Hepatocyte (in vitro differentiated cells): Measurements from ENCODE around the gene HAUS7. TPM values are rescaled to one million over a fixed set of nuclear protein-coding genes. Genes with fewer than 3 reads are reported as not detected.
A peak's percentile ranks its signal among the peaks of the same experiment; 100 is the strongest.

Experiments
- DNase-seq: peaks from one replicate; pipeline ENCODE4 v3.0.0-alpha.2; 2016; ENCODE audit warnings: low spot score
- H2AFZ ChIP-seq: fragments of 200-600 bp; sonication (generic); 2 replicates; pipeline ENCODE4 v1.6.0; 2016; ENCODE audit warnings: antibody characterized with exemption, mild to moderate bottlenecking
- H3K27ac ChIP-seq: fragments of 200-600 bp; sonication (generic); 2 replicates; pipeline ENCODE4 v1.5.1; 2016; ENCODE audit warnings: mild to moderate bottlenecking
- H3K27me3 ChIP-seq: fragments of 200-600 bp; sonication (generic); 2 replicates; pipeline ENCODE4 v1.6.1; 2016
- H3K36me3 ChIP-seq: fragments of 200-600 bp; sonication (generic); replicated peaks from 2 replicates; pipeline ENCODE4 v1.5.1; 2016; ENCODE audit warnings: low read depth; ENCODE audit not compliant: insufficient read depth
- H3K4me1 ChIP-seq: fragments of 200-600 bp; sonication (generic); 2 replicates; pipeline ENCODE4 v1.5.1; 2016; ENCODE audit warnings: mild to moderate bottlenecking, moderate library complexity; ENCODE audit not compliant: insufficient read depth
- H3K4me2 ChIP-seq: fragments of 200-600 bp; sonication (generic); 2 replicates; pipeline ENCODE4 v1.6.0; 2016
- H3K4me3 ChIP-seq: fragments of 200-600 bp; sonication (generic); 2 replicates; pipeline ENCODE4 v1.5.1; 2016; ENCODE audit warnings: mild to moderate bottlenecking
- H3K79me2 ChIP-seq: fragments of 200-600 bp; sonication (generic); 2 replicates; pipeline ENCODE4 v1.6.0; 2017; ENCODE audit warnings: mild to moderate bottlenecking
- H3K9me2 ChIP-seq: fragments of 200-600 bp; sonication (generic); replicated peaks from 2 replicates; pipeline ENCODE4 v1.6.0; 2017; ENCODE audit warnings: mild to moderate bottlenecking; ENCODE audit not compliant: insufficient read depth
- H3K9me3 ChIP-seq: fragments of 200-600 bp; sonication (generic); 2 replicates; pipeline ENCODE4 v1.5.1; 2016; ENCODE audit warnings: low read depth, mild to moderate bottlenecking
- H4K20me1 ChIP-seq: fragments of 200-600 bp; sonication (generic); 2 replicates; pipeline ENCODE4 v1.6.0; 2016; ENCODE audit warnings: mild to moderate bottlenecking; ENCODE audit not compliant: insufficient read depth, poor library complexity, severe bottlenecking
- CTCF ChIP-seq: fragments of 200-600 bp; sonication (generic); IDR thresholded peaks from 2 replicates; pipeline ENCODE4 v1.5.1; 2016; ENCODE audit warnings: antibody characterized with exemption, mild to moderate bottlenecking; ENCODE audit not compliant: poor library complexity
- EZH2 ChIP-seq: fragments of 200-600 bp; sonication (generic); IDR thresholded peaks from 2 replicates; pipeline ENCODE4 v1.6.1; 2016; ENCODE audit warnings: antibody characterized with exemption, mild to moderate bottlenecking, borderline replicate concordance
- EZH2phosphoT487 ChIP-seq: fragments of 200-600 bp; sonication (generic); IDR thresholded peaks from one replicate; pipeline ENCODE4 v1.6.1; 2018; ENCODE audit warnings: antibody characterized with exemption, mild to moderate bottlenecking, low read depth, moderate library complexity; ENCODE audit not compliant: unreplicated experiment, severe bottlenecking
- WGBS: methylation state at CpG from one replicate; pipeline ENCODE4 v1.1.6; 2016; ENCODE audit warnings: low lambda C conversion rate; ENCODE audit errors: missing lambda C conversion rate; 5-methylcytosine and 5-hydroxymethylcytosine counted together
- polyA plus RNA-seq: library from polyadenylated mRNA; unstranded; fragments of >200 nt; fragmentation: Nextera tagmentation; extraction: Ambion mirVana; gene quantifications from 2 replicates; pipeline ENCODE4 v1.2.1, GENCODE V29; 2016
- total RNA-seq: library from RNA; depleted of rRNA; stranded (reverse); fragments of >200 nt; gene quantifications from 2 replicates; pipeline ENCODE4 v1.2.3, GENCODE V29; 2014

Gene HAUS7
- total and polyA plus RNA-seq, 2 experiments from 2014 or later: 17.5 to 23.1 TPM

GRCh38 chrX:153510383-153510782 lies 40.0 kb upstream of the HAUS7 start:
- Histone ChIP-seq H3K4me2 (no peak overlapping the region), H3K9me3 (no peaks in the 10 kb centered on the region), H2AFZ (no peak overlapping the region), H3K4me1 (no peaks in the 10 kb centered on the region), H3K79me2 (no peaks in the 10 kb centered on the region), H3K9me2 (no peaks in the 10 kb centered on the region), H4K20me1 (no peaks in the 10 kb centered on the region), H3K36me3 (no peaks in the 10 kb centered on the region), H3K27ac (no peak overlapping the region), H3K4me3 (no peak overlapping the region), H3K27me3 (no peaks in the 10 kb centered on the region)
- TF ChIP-seq EZH2phosphoT487: no peak
- no peak for TF ChIP-seq EZH2
- TF ChIP-seq CTCF: no peak
- 72% methylated on average over 11 of the region's 11 CpGs for WGBS
- DNase-seq: no peak

GRCh38 chrX:153509592-153509991 lies 39.2 kb upstream of the HAUS7 start:
- no peak overlapping the region for H3K4me3 ChIP-seq
- H3K9me2 ChIP-seq: no peaks in the 10 kb centered on the region
- 90% methylated on average over 14 of the region's 14 CpGs for WGBS
- no peaks in the 10 kb centered on the region for H3K27me3 ChIP-seq
- no peak overlapping the region for H3K27ac ChIP-seq
- TF ChIP-seq EZH2 (no peak), EZH2phosphoT487 (no peak), CTCF (no peak)
- H3K36me3 ChIP-seq: no peaks in the 10 kb centered on the region
- no peaks in the 10 kb centered on the region for H4K20me1 ChIP-seq
- no peak for DNase-seq
- H3K9me3 ChIP-seq: no peaks in the 10 kb centered on the region
- no peak overlapping the region for H3K4me2 ChIP-seq
- no peak overlapping the region for H2AFZ ChIP-seq
- no peaks in the 10 kb centered on the region for H3K4me1 ChIP-seq
- H3K79me2 ChIP-seq: no peaks in the 10 kb centered on the region

GRCh38 chrX:153507484-153508178 lies 37.3 kb upstream of the HAUS7 start:
- no peaks in the 10 kb centered on the region for H3K79me2 ChIP-seq
- no peaks in the 10 kb centered on the region for H3K4me1 ChIP-seq
- no peaks in the 10 kb centered on the region for H4K20me1 ChIP-seq
- no peak for TF ChIP-seq EZH2phosphoT487
- TF ChIP-seq CTCF: peak; percentile 77
- H3K27me3 ChIP-seq: no peaks in the 10 kb centered on the region
- H3K4me3 ChIP-seq: no peak overlapping the region
- no peak overlapping the region for H3K4me2 ChIP-seq
- no peaks in the 10 kb centered on the region for H3K9me3 ChIP-seq
- no peak overlapping the region for H3K27ac ChIP-seq
- DNase-seq: peak; percentile 85
- H3K36me3 ChIP-seq: no peaks in the 10 kb centered on the region
- 43% methylated on average over 19 of the region's 19 CpGs for WGBS
- H2AFZ ChIP-seq: no peak overlapping the region
- no peaks in the 10 kb centered on the region for H3K9me2 ChIP-seq

- no peaks in the 10 kb centered on the region for H3K36me3 ChIP-seq
- H2AFZ ChIP-seq: no peak overlapping the region
- WGBS: 92% methylated on average over 17 of the region's 18 CpGs
- no peaks in the 10 kb centered on the region for H4K20me1 ChIP-seq
- H3K27ac ChIP-seq: no peak overlapping the region
- H3K9me3 ChIP-seq: no peaks in the 10 kb centered on the region
- H3K9me2 ChIP-seq: no peaks in the 10 kb centered on the region
- no peak overlapping the region for H3K4me3 ChIP-seq
- no peaks in the 10 kb centered on the region for H3K4me1 ChIP-seq
- no peaks in the 10 kb centered on the region for H3K27me3 ChIP-seq
- H3K4me2 ChIP-seq: no peak overlapping the region
- no peak for DNase-seq
- no peak for TF ChIP-seq EZH2
- TF ChIP-seq CTCF: no peak
- TF ChIP-seq EZH2phosphoT487: no peak
- no peaks in the 10 kb centered on the region for H3K79me2 ChIP-seq
Measured at GRCh38 chrX:153505361-153505760, 35.0 kb upstream of the HAUS7 start.
